Left ventricle myocardium superior (tissue), 1 donor: ENCODE results near the gene UGT1A7. TPM values are rescaled to one million over a fixed set of nuclear protein-coding genes. Genes with fewer than 3 reads are reported as not detected.

Experiments
- ATAC-seq: fragments of 200-7000 bp; cut with Tn5 transposase; one replicate; pipeline ENCODE4 v1.9.1; 2020; ENCODE audit warnings: mild to moderate bottlenecking, moderate library complexity
- DNase-seq: peaks from one replicate; pipeline ENCODE4 v3.0.0-alpha.2; 2020
- intact Hi-C: fragments of 100-400 bp; cut with micrococcal nuclease; formaldehyde crosslinking; loops from one replicate; pipeline ENCODE4 v1.11.0; 2022
- total RNA-seq: library from RNA; stranded (reverse); fragmentation: NEBNext Ultra II Directional; extraction: Animal tissue kit (Norgen Biotek cat#: 25700); gene quantifications from one replicate; pipeline ENCODE4 v1.2.1, GENCODE V29; 2021
- donor health status: DM: no; HTN: yes; CAD: no; lungs with severe emphysema.

UGT1A7 gene
- total RNA-seq, 1 donor from 2014 or later: not detected

DNA sequence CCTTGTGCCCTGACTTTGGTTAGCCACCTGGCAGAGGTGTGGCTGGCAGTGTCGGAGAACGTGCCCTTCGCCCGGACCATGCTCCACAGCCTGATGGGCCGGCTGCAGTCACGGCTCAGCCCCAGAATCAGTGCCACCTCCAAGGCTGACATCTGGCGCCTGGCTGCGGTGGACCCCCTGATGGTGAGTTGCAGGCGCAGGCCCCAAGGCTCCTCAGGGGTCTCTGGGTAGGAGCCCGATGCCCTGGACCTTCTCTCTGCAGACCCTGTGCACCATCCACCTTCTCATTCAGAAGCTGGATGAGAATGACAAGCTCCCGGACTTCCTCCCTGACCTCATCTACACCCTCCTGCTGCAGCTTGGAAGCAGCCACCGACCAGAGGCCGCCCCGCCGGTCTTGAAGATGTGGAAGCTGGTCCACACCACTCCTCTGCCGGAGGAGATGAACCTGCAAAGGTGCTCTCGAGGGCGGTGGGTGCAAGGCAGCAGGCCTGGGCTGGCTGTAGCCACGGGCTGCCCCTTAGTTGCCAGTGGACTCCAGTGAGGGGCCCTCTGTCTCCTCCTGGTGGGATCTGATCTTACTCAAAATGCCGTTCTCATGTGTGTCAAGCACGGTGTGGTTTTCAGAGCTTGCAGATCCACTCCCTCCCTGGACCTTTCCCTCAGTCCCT is 140.5 kb downstream of the UGT1A7 start:
- intact Hi-C loops: no loop called here
- DNase-seq: no peak
- ATAC-seq: no peak

Other genes starting within 250 kb of the UGT1A7 start
- 21.8 TPM for gene USP40, start 115.1 kb upstream of the UGT1A7 start, total RNA-seq
- gene UGT1A8, start 64.3 kb upstream of the UGT1A7 start, total RNA-seq: not detected
- gene UGT1A10, start 45.5 kb upstream of the UGT1A7 start, total RNA-seq: not detected
- gene UGT1A9, start 10.0 kb upstream of the UGT1A7 start, total RNA-seq: not detected
- not detected for gene UGT1A6, start 11.0 kb downstream of the UGT1A7 start, total RNA-seq
- not detected for gene UGT1A5, start 31.0 kb downstream of the UGT1A7 start, total RNA-seq
- not detected for gene UGT1A4, start 36.8 kb downstream of the UGT1A7 start, total RNA-seq
- not detected for gene UGT1A3, start 47.1 kb downstream of the UGT1A7 start, total RNA-seq
- gene UGT1A1, start 78.4 kb downstream of the UGT1A7 start, total RNA-seq: not detected
- not detected for gene MROH2A, start 96.4 kb downstream of the UGT1A7 start, total RNA-seq
- 0.52 TPM for gene HJURP, start 172.6 kb downstream of the UGT1A7 start, total RNA-seq
- gene TRPM8, start 235.5 kb downstream of the UGT1A7 start, total RNA-seq: not detected